HepG2 (cell line): Measurements from ENCODE around the gene GTF2F2. TPM values are rescaled to one million over a fixed set of nuclear protein-coding genes. Genes with fewer than 3 reads are reported as not detected.

Experiments
- ATAC-seq: fragments of 200-7000 bp; cut with Tn5 transposase; 3 replicates; pipeline ENCODE4 v1.9.1; 2020; ENCODE audit warnings: mild to moderate bottlenecking, moderate library complexity
- BruUV-seq: library from RNA; stranded (reverse); fragments of 400-500 nt; replicated peaks from 2 replicates; lab custom pipeline; 2021; lab: Mats Ljungman, UMichigan
- CTCF ChIA-PET: fragments of 300-600 bp; formaldehyde crosslinking; extraction: SDS; loops from one replicate; lab custom pipeline; 2021; ENCODE audit warnings: low total read pairs, inconsistent platforms, low intra/inter-chr PET ratio; lab: Yijun Ruan, JAX
- POLR2A ChIA-PET: fragments of 350-600 bp; sonication (Branson Sonifier 250); formaldehyde crosslinking; loops from one replicate; lab custom pipeline; 2020; ENCODE audit warnings: antibody characterized with exemption, inconsistent platforms; lab: Yijun Ruan, JAX
- DNase-seq: peaks from one replicate; pipeline ENCODE4 v3.0.0-alpha.2; 2015; ENCODE audit warnings: low spot score
- FAIRE-seq: peaks from 3 replicates; lab custom pipeline; 2011; peaks lifted over from hg19 to GRCh38; lab: Jason Lieb, UNC
- H2AFZ ChIP-seq: one replicate; pipeline ENCODE4 v1.6.1; 2011; ENCODE audit warnings: low read length, inconsistent platforms
- H3K27ac ChIP-seq: fragments of 300-600 bp; 3 replicates; pipeline ENCODE4 v1.8.0; 2011; ENCODE audit warnings: mixed run types, mild to moderate bottlenecking, mixed read lengths, low read length, inconsistent platforms; ENCODE audit not compliant: insufficient read depth; ENCODE audit errors: extremely low read length
- H3K27me3 ChIP-seq, 2 experiments: fragments of 200-600 bp in 1 of 2; 2 replicates in 1 of 2; 3 replicates in 1 of 2; pipeline versions ENCODE4 v1.6.0 to v1.8.0; 2011; ENCODE audit warnings: low read length in 2 of 2, mild to moderate bottlenecking in 2 of 2, moderate library complexity in 2 of 2, inconsistent platforms in 1 of 2; ENCODE audit not compliant: insufficient read depth in 2 of 2, control insufficient read depth in 1 of 2
- H3K36me3 ChIP-seq, 2 experiments: fragments of 200-600 bp in 1 of 2; replicated peaks in 1 of 2; 2 replicates in 1 of 2; 3 replicates in 1 of 2; pipeline versions ENCODE4 v1.5.1 to v1.8.0; 2011; ENCODE audit warnings: low read length in 2 of 2, inconsistent platforms in 1 of 2; ENCODE audit not compliant: insufficient read depth in 2 of 2, control insufficient read depth in 1 of 2
- H3K4me1 ChIP-seq: 2 replicates; pipeline ENCODE4 v1.5.1; 2012; ENCODE audit warnings: low read length, inconsistent platforms; ENCODE audit not compliant: insufficient read depth
- H3K4me2 ChIP-seq: 2 replicates; pipeline ENCODE4 v1.6.0; 2011; ENCODE audit warnings: low read depth, low read length, inconsistent platforms
- H3K4me3 ChIP-seq, 3 experiments: fragments of 200-600 bp in 1 of 3; sonication (generic), shearing (Covaris generic) in 1 of 3; replicated peaks in 1 of 3; 2 replicates each; pipeline ENCODE4 v1.5.1; 2011 to 2016; ENCODE audit warnings: low read length in 3 of 3, inconsistent platforms in 2 of 3, low read depth in 2 of 3, mild to moderate bottlenecking in 2 of 3, control low read depth in 1 of 3, mixed read lengths in 1 of 3; ENCODE audit not compliant: insufficient read depth in 1 of 3
- H3K79me2 ChIP-seq: one replicate; pipeline ENCODE4 v1.6.1; 2011; ENCODE audit warnings: low read length, inconsistent platforms; ENCODE audit not compliant: insufficient read depth
- H3K9ac ChIP-seq: 2 replicates; pipeline ENCODE4 v1.6.0; 2011; ENCODE audit warnings: mild to moderate bottlenecking, low read depth, low read length, inconsistent platforms; ENCODE audit not compliant: insufficient read depth
- H3K9me3 ChIP-seq: 2 replicates; pipeline ENCODE4 v1.5.1; 2012; ENCODE audit warnings: mild to moderate bottlenecking, low read length
- H4K20me1 ChIP-seq: 2 replicates; pipeline ENCODE4 v1.6.0; 2011; ENCODE audit warnings: inconsistent platforms, mild to moderate bottlenecking, low read length, moderate library complexity; ENCODE audit not compliant: insufficient read depth
- ASH2L ChIP-seq: fragments of 300-600, 200-600 bp; sonication (generic); IDR thresholded peaks from 2 replicates; pipeline ENCODE4 v1.7.0; 2017; ENCODE audit warnings: low read depth, mild to moderate bottlenecking, moderate library complexity, mixed read lengths, low read length; ENCODE audit not compliant: insufficient read length
- GZF1 ChIP-seq: sonication (generic); formaldehyde crosslinking; IDR thresholded peaks from 2 replicates; pipeline ENCODE4 v1.5.1; 2020; ENCODE audit warnings: mild to moderate bottlenecking, missing genetic modification reagents
- RFX5 ChIP-seq: IDR thresholded peaks from 2 replicates; pipeline ENCODE4 v1.6.1; 2011; ENCODE audit warnings: low read depth, low read length, improper control_type of control experiment
- ZNF260 ChIP-seq: sonication (generic); formaldehyde crosslinking; IDR thresholded peaks from 2 replicates; pipeline ENCODE4 v1.4.0; 2020; ENCODE audit warnings: missing genetic modification reagents, low read depth, mild to moderate bottlenecking, borderline replicate concordance
- ZNF546 ChIP-seq: sonication (generic); formaldehyde crosslinking; conservative IDR thresholded peaks from 2 replicates; pipeline ENCODE4 v1.8.1; 2023; ENCODE audit warnings: mild to moderate bottlenecking, missing genetic modification reagents
- WGBS: methylation state at CpG from one replicate; pipeline ENCODE4 v1.1.6; 2017; ENCODE audit warnings: low lambda C conversion rate; 5-methylcytosine and 5-hydroxymethylcytosine counted together
- in situ Hi-C: cut with HindIII; loops from 2 replicates; pipeline ENCODE4 v1.10.0; 2017; ENCODE audit warnings: low pct_unique_long_range_greater_than_20kb; ENCODE audit not compliant: extremely low pct_ligation_motif_present
- intact Hi-C: fragments of 100-400 bp; cut with micrococcal nuclease; formaldehyde crosslinking; loops from one replicate; pipeline ENCODE4 v1.10.0; 2022; ENCODE audit not compliant: unreplicated experiment
- polyA plus RNA-seq, 8 experiments: library from polyadenylated mRNA; depleted of rRNA in 3 of 8; stranded (reverse) in 7 of 8; unstranded in 1 of 8; fragments of >200 nt; fragmentation: Illumina TruSeq in 4 of 8; extraction: Trizol in 4 of 8; gene quantifications; 2 replicates each; pipeline versions ENCODE4 v1.2.1 to v1.2.3, GENCODE V29; 2011 to 2016; ENCODE audit warnings: low read depth in 4 of 8, missing spikeins in 1 of 8, mixed read lengths in 1 of 8; ENCODE audit not compliant: insufficient read depth in 1 of 8
- total RNA-seq, 5 experiments: library from RNA; depleted of rRNA; stranded (reverse); fragments of >200 nt; fragmentation: Illumina TruSeq; extraction: Trizol; gene quantifications; 2 replicates each; pipeline ENCODE4 v1.2.3, GENCODE V29; 2016; ENCODE audit warnings: low read depth in 1 of 5
- TF ChIP-seq, protein P1 (sequence below): sonication (generic); formaldehyde crosslinking; IDR thresholded peaks from 2 replicates; pipeline ENCODE4 v1.4.0; 2020; ENCODE audit warnings: missing genetic modification reagents
- TF ChIP-seq, protein P2 (sequence below): sonication (generic); formaldehyde crosslinking; IDR thresholded peaks from 2 replicates; pipeline ENCODE4 v1.4.0; 2020; ENCODE audit warnings: missing genetic modification reagents
- TF ChIP-seq, protein P3 (sequence below): fragments of 450-650 bp; IDR thresholded peaks from 2 replicates; pipeline ENCODE4 v1.6.1; 2017; ENCODE audit warnings: mild to moderate bottlenecking

Gene GTF2F2
- total and polyA plus RNA-seq, 2 of the 13 experiments (the other 11 are each of a cell fraction or from before 2014, with no cell fraction given), result 10.6 to 32.8 TPM

DNA sequence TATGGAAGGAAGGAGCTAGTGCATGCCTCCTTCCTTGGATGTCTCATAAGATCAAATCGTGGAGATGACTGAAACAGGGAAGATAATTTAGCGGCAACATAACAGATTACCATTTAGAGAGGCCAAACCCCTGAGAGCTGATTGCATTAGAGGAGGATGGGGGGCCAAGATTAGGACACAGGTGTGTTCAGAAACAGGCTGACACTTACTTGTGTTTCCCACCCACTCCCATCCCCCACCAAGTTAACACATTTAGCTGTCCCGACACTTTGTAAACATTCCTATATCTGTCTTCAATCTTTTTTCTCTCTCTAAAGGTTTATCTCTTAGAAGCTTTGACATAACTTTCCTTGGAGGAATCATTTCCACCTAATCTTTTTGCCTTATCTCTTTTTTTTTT, 129.4 kb downstream of the GTF2F2 start:
- POLR2A ChIA-PET, result interaction anchor here (0.7 kb wide), 1 partner anchor 24 kb away, joined by 3 read pairs; no protein-coding TSS in a partner anchor
- Histone ChIP-seq H2AFZ (no peak overlapping the region), H4K20me1 (no peaks in the 10 kb centered on the region), H3K9ac (no peak overlapping the region), H3K79me2 (no peaks in the 10 kb centered on the region), H3K4me3 (no peak overlapping the region), H3K27me3 (no peaks in the 10 kb centered on the region; a peak in 1 of 5 replicates), H3K36me3 (0 out of 5 replicates have a peak, but pooled peaks cover 0 to 6% of the 10 kb centered on the region in 2 experiments), H3K27ac (no peak overlapping the region), H3K4me2 (no peak overlapping the region), H3K4me1 (peaks cover 17% of the 10 kb centered on the region), H3K9me3 (no peaks in the 10 kb centered on the region)
- FAIRE-seq (no peak), DNase-seq (no peak), ATAC-seq (no peak)
- no TSS peak for BruUV-seq
- no peak for TF ChIP-seq ZNF260 (CRISPR knock-in tag)
- no peak for TF ChIP-seq ASH2L
- TF ChIP-seq, protein P1, sequence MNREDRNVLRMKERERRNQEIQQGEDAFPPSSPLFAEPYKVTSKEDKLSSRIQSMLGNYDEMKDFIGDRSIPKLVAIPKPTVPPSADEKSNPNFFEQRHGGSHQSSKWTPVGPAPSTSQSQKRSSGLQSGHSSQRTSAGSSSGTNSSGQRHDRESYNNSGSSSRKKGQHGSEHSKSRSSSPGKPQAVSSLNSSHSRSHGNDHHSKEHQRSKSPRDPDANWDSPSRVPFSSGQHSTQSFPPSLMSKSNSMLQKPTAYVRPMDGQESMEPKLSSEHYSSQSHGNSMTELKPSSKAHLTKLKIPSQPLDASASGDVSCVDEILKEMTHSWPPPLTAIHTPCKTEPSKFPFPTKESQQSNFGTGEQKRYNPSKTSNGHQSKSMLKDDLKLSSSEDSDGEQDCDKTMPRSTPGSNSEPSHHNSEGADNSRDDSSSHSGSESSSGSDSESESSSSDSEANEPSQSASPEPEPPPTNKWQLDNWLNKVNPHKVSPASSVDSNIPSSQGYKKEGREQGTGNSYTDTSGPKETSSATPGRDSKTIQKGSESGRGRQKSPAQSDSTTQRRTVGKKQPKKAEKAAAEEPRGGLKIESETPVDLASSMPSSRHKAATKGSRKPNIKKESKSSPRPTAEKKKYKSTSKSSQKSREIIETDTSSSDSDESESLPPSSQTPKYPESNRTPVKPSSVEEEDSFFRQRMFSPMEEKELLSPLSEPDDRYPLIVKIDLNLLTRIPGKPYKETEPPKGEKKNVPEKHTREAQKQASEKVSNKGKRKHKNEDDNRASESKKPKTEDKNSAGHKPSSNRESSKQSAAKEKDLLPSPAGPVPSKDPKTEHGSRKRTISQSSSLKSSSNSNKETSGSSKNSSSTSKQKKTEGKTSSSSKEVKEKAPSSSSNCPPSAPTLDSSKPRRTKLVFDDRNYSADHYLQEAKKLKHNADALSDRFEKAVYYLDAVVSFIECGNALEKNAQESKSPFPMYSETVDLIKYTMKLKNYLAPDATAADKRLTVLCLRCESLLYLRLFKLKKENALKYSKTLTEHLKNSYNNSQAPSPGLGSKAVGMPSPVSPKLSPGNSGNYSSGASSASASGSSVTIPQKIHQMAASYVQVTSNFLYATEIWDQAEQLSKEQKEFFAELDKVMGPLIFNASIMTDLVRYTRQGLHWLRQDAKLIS (CRISPR knock-in tag), result no peak
- TF ChIP-seq, protein P2, sequence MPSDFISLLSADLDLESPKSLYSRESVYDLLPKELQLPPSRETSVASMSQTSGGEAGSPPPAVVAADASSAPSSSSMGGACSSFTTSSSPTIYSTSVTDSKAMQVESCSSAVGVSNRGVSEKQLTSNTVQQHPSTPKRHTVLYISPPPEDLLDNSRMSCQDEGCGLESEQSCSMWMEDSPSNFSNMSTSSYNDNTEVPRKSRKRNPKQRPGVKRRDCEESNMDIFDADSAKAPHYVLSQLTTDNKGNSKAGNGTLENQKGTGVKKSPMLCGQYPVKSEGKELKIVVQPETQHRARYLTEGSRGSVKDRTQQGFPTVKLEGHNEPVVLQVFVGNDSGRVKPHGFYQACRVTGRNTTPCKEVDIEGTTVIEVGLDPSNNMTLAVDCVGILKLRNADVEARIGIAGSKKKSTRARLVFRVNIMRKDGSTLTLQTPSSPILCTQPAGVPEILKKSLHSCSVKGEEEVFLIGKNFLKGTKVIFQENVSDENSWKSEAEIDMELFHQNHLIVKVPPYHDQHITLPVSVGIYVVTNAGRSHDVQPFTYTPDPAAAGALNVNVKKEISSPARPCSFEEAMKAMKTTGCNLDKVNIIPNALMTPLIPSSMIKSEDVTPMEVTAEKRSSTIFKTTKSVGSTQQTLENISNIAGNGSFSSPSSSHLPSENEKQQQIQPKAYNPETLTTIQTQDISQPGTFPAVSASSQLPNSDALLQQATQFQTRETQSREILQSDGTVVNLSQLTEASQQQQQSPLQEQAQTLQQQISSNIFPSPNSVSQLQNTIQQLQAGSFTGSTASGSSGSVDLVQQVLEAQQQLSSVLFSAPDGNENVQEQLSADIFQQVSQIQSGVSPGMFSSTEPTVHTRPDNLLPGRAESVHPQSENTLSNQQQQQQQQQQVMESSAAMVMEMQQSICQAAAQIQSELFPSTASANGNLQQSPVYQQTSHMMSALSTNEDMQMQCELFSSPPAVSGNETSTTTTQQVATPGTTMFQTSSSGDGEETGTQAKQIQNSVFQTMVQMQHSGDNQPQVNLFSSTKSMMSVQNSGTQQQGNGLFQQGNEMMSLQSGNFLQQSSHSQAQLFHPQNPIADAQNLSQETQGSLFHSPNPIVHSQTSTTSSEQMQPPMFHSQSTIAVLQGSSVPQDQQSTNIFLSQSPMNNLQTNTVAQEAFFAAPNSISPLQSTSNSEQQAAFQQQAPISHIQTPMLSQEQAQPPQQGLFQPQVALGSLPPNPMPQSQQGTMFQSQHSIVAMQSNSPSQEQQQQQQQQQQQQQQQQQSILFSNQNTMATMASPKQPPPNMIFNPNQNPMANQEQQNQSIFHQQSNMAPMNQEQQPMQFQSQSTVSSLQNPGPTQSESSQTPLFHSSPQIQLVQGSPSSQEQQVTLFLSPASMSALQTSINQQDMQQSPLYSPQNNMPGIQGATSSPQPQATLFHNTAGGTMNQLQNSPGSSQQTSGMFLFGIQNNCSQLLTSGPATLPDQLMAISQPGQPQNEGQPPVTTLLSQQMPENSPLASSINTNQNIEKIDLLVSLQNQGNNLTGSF (CRISPR knock-in tag), result no peak
- TF ChIP-seq GZF1 (CRISPR knock-in tag), result no peak
- TF ChIP-seq ZNF546 (CRISPR knock-in tag), result no peak
- no peak for TF ChIP-seq RFX5
- TF ChIP-seq, protein P3, sequence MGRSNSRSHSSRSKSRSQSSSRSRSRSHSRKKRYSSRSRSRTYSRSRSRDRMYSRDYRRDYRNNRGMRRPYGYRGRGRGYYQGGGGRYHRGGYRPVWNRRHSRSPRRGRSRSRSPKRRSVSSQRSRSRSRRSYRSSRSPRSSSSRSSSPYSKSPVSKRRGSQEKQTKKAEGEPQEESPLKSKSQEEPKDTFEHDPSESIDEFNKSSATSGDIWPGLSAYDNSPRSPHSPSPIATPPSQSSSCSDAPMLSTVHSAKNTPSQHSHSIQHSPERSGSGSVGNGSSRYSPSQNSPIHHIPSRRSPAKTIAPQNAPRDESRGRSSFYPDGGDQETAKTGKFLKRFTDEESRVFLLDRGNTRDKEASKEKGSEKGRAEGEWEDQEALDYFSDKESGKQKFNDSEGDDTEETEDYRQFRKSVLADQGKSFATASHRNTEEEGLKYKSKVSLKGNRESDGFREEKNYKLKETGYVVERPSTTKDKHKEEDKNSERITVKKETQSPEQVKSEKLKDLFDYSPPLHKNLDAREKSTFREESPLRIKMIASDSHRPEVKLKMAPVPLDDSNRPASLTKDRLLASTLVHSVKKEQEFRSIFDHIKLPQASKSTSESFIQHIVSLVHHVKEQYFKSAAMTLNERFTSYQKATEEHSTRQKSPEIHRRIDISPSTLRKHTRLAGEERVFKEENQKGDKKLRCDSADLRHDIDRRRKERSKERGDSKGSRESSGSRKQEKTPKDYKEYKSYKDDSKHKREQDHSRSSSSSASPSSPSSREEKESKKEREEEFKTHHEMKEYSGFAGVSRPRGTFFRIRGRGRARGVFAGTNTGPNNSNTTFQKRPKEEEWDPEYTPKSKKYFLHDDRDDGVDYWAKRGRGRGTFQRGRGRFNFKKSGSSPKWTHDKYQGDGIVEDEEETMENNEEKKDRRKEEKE, result no peak
- in situ Hi-C loops, result no loop called here
- 98% methylated on average over 3 of the region's 3 CpGs for WGBS
- intact Hi-C loops, result no loop called here
- CTCF ChIA-PET, result no interaction called here
